Ascending aorta (tissue), 2 donors: ENCODE measurements around the gene KCND3. TPM values are rescaled to one million over a fixed set of nuclear protein-coding genes. Genes with fewer than 3 reads are reported as not detected.

Experiments used
- DNase-seq, 2 donors: peaks; one replicate each; pipeline ENCODE4 v3.0.0-alpha.2; 2019; ENCODE audit warnings: low spot score in 2 of 2
- H3K27ac ChIP-seq, 2 donors: fragments of 200-600 bp; sonication (generic); one replicate each; pipeline ENCODE4 v1.5.1; 2016 to 2017; ENCODE audit warnings: mild to moderate bottlenecking in 1 of 2
- H3K27me3 ChIP-seq: fragments of 200-600 bp; sonication (generic); one replicate; pipeline ENCODE4 v1.5.1; 2017
- H3K36me3 ChIP-seq, 2 donors: fragments of 200-600 bp; sonication (generic); one replicate each; pipeline ENCODE4 v1.5.1; 2016
- H3K4me1 ChIP-seq, 2 donors: fragments of 200-600 bp; sonication (generic); one replicate each; pipeline ENCODE4 v1.5.1; 2016 to 2017; ENCODE audit warnings: mild to moderate bottlenecking in 1 of 2
- H3K4me3 ChIP-seq, 2 donors: fragments of 200-600 bp; sonication (generic); one replicate each; pipeline ENCODE4 v1.5.1; 2016 to 2017; ENCODE audit warnings: mild to moderate bottlenecking in 1 of 2
- H3K9me3 ChIP-seq, 2 donors: fragments of 200-600 bp; sonication (generic); one replicate each; pipeline ENCODE4 v1.5.1; 2016
- intact Hi-C: fragments of 100-400 bp; cut with DNase I; formaldehyde crosslinking; loops from one replicate; pipeline ENCODE4 v1.15.1; 2023
- total RNA-seq: library from RNA; depleted of rRNA; stranded (reverse); fragments of >200 nt; gene quantifications from one replicate; pipeline ENCODE4 v1.1.0, GENCODE V29; 2016
- TF ChIP-seq, protein P1 (sequence below), 3 experiments: fragments of 200-600 bp in 2 of 3; fragments of 450-650 bp in 1 of 3; sonication (generic) in 2 of 3; IDR thresholded peaks; one replicate each; pipeline ENCODE4 v1.5.1; 2016 to 2019; ENCODE audit warnings: antibody characterized with exemption in 3 of 3, mild to moderate bottlenecking in 1 of 3, moderate library complexity in 1 of 3

Gene KCND3
- total RNA-seq, 1 donor from 2014 or later, result 13.3 TPM

DNA sequence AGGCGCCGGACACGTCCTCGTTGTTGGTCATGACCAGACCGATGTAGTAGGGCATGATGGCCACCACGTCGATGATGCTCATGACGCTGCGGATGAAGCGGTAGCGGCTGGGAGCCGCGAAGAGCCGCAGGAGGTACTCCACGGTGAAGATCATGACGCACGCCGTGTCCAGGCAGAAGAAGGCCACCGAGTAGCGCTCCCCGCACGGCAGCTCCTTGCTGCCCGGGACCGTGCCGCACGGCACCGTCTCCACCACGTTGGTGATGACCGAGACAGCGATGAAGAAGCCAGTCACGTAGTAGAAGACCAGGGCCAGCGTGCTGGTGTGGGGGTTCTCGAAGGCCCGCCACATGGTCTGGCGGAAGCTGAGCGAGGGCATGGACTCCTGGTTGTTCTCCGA lies 7.6 kb downstream of the KCND3 start:
- intact Hi-C loops, result loop anchor here (2.0 kb wide), 1 partner anchor 67 kb away; no protein-coding TSS in a partner anchor
- no peaks in the 10 kb centered on the region for H3K4me1 ChIP-seq
- no peak overlapping the region for H3K4me3 ChIP-seq
- no peak overlapping the region for H3K27ac ChIP-seq
- TF ChIP-seq, protein P1, sequence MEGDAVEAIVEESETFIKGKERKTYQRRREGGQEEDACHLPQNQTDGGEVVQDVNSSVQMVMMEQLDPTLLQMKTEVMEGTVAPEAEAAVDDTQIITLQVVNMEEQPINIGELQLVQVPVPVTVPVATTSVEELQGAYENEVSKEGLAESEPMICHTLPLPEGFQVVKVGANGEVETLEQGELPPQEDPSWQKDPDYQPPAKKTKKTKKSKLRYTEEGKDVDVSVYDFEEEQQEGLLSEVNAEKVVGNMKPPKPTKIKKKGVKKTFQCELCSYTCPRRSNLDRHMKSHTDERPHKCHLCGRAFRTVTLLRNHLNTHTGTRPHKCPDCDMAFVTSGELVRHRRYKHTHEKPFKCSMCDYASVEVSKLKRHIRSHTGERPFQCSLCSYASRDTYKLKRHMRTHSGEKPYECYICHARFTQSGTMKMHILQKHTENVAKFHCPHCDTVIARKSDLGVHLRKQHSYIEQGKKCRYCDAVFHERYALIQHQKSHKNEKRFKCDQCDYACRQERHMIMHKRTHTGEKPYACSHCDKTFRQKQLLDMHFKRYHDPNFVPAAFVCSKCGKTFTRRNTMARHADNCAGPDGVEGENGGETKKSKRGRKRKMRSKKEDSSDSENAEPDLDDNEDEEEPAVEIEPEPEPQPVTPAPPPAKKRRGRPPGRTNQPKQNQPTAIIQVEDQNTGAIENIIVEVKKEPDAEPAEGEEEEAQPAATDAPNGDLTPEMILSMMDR (IDR thresholded peaks at IDR 0.05), result no peak
- H3K36me3 ChIP-seq, result peaks cover 0 to 9% of the 10 kb centered on the region in 2 donors
- DNase-seq, result no peak
- H3K9me3 ChIP-seq, result no peaks in the 10 kb centered on the region
- H3K27me3 ChIP-seq, result no peaks in the 10 kb centered on the region

DNA sequence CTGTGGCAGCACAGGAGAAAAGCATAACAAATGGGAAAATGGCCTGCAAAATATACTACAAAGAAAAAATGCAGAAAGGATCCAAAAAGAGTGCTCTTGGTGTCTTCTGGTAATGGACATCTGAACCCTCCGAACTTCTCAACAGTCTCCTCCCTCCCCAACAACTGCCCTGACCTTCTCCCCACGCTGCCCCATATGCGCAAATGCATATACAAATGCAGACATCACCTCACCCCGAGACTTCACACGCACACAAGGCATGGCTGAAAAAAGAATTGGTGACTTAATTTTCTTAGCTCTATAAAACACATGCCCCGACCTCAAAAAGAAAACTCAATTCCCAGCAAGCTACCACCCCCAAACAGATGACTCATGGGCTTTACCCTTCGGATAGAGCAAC lies 8.4 kb downstream of the KCND3 start:
- intact Hi-C loops, result no loop called here
- H3K4me3 ChIP-seq, result no peak overlapping the region
- no peaks in the 10 kb centered on the region for H3K4me1 ChIP-seq
- no peak overlapping the region for H3K27ac ChIP-seq
- H3K9me3 ChIP-seq, result no peaks in the 10 kb centered on the region
- TF ChIP-seq, protein P1 (IDR thresholded peaks at IDR 0.05), result no peak
- no peak for DNase-seq
- no peaks in the 10 kb centered on the region for H3K27me3 ChIP-seq
- peaks cover 0 to 9% of the 10 kb centered on the region in 2 donors for H3K36me3 ChIP-seq

DNA sequence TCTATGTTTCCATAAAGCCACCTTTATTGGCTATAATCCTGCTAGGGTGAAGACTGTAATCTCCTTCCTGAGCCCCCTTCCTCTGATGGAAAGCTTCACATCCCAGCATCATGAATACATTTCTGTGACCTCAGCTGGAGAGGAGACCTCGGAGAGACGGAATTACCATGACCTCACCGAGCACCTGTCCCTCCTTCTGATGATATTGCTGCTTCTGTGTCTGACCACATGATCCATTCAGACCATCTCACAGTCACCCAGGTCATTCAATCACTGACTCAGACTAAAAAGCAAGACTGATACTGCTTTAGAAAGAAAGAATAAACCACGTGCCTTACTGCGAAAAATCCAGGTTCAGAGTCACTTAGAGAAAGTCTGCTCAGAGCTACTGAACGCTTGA lies 8.8 kb downstream of the KCND3 start:
- no peaks in the 10 kb centered on the region for H3K27me3 ChIP-seq
- DNase-seq, result no peak
- intact Hi-C loops, result no loop called here

DNA sequence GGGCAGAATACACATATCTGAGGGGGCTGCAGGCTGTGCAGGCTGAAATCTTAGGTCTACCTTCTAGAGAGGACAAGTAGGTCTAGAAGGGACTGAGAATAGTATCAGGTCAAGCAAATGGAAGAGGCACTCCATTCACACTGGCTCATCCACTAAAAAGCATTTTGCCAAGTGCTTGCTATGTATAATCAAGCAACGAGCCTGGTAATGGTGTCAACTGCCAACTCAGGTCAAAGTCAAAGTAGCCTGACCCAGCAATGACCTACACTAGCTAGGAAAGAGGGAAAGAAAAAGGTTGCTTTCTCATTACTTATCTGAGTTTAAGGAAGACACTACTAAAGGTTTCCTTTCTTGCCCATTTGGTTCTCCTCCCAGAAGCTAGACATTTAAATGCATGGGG lies 10.8 kb downstream of the KCND3 start:
- Histone ChIP-seq H3K27me3 (no peaks in the 10 kb centered on the region), H3K27ac (no peak overlapping the region), H3K9me3 (no peaks in the 10 kb centered on the region), H3K4me1 (no peaks in the 10 kb centered on the region), H3K36me3 (peaks cover 0 to 14% of the 10 kb centered on the region in 2 donors), H3K4me3 (no peak overlapping the region)
- intact Hi-C loops, result no loop called here
- TF ChIP-seq, protein P1 (IDR thresholded peaks at IDR 0.05), result no peak
- no peak for DNase-seq

More for the DNA sequence above, 8.8 kb downstream of the KCND3 start:
- TF ChIP-seq, protein P1 (IDR thresholded peaks at IDR 0.05), result no peak
- H3K4me1 ChIP-seq, result no peaks in the 10 kb centered on the region
- H3K36me3 ChIP-seq, result peaks cover 0 to 9% of the 10 kb centered on the region in 2 donors
- H3K9me3 ChIP-seq, result no peaks in the 10 kb centered on the region
- H3K4me3 ChIP-seq, result no peak overlapping the region
- H3K27ac ChIP-seq, result no peak overlapping the region

DNA sequence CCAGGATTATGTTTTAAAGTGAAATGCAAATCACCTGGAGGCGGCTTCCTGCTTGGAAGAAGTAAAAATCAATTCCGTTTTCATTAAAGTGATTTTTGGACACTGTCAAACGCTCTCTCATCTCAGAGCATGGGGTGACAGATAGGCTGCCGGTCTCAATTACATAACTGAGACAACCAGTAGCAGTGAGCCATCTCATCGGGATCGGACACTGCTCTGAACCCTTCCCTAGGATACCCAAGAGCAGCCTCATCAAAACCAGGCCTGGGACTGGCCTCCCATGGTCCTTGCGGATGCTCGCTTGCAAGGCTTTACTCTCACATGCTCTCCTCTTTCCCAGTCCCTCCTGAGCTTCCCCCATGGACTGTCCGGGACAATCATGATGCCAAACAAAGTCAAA lies 12.1 kb downstream of the KCND3 start:
- intact Hi-C loops, result no loop called here
- Histone ChIP-seq H3K36me3 (peaks cover 0 to 14% of the 10 kb centered on the region in 2 donors), H3K4me1 (no peaks in the 10 kb centered on the region), H3K9me3 (no peaks in the 10 kb centered on the region), H3K4me3 (no peak overlapping the region), H3K27ac (no peak overlapping the region), H3K27me3 (no peaks in the 10 kb centered on the region)
- TF ChIP-seq, protein P1 (IDR thresholded peaks at IDR 0.05), result no peak
- DNase-seq, result no peak

DNA sequence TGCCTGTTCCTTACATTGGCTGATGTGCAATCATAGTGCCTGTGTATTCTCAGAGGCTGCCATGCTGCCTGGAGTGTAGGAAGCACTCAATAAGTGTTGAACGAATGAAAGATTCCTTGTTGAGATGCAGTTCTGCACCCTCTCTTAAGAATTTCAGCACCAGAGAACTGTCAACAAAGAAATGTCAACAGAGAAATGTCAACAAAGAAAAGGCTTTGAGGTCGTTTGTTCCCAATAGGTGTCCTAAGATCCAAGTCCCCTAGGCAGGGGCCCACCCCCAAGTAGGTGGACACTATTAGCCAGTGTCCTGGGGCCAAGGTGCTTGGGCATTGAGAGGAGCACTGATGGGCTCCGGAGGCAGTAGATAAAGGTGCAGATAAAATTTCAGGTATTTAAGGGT lies 12.6 kb downstream of the KCND3 start:
- Histone ChIP-seq H3K27ac (no peak overlapping the region), H3K4me1 (no peaks in the 10 kb centered on the region), H3K27me3 (no peaks in the 10 kb centered on the region), H3K36me3 (peaks cover 0 to 11% of the 10 kb centered on the region in 2 donors), H3K4me3 (no peak overlapping the region), H3K9me3 (no peaks in the 10 kb centered on the region)
- intact Hi-C loops, result no loop called here
- DNase-seq, result no peak
- TF ChIP-seq, protein P1 (IDR thresholded peaks at IDR 0.05), result no peak
